ENCODE results near the gene NGLY1.

Gene NGLY1

GRCh38 chr3:25782938-25783660 is at the start of gene NGLY1:
Gene NGLY1 (minus strand): TSS chr3:25783443. CDS start chr3:25783390, 53 bp downstream.
- peak; percentile 73 to 76 for DNase-seq (ENCODE audit: low read depth in 1 of 2, low spot score in 1 of 2)

DNA sequence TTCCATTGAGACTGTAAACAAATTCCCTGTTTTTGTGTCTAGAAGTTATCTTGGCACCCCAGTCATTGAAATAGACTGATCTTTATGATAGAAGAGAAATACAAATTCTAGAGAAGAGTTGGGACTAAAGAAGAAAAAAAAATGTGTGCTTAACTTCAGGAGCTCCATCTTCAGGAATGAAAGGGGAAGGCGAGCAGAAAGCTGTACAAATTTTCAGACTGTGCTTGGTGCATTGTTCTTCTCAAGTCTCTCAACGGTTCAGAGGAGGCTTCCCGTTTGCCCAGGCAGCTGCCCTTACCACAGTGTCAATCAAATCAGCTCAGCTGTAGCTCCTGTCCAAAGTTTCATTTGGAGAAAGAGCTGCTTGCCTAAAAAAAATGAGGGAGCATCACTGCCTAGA is 48.3 kb upstream of the NGLY1 start:
- no peak for DNase-seq (ENCODE audit: low read depth in 1 of 2, low spot score in 1 of 2)

DNA sequence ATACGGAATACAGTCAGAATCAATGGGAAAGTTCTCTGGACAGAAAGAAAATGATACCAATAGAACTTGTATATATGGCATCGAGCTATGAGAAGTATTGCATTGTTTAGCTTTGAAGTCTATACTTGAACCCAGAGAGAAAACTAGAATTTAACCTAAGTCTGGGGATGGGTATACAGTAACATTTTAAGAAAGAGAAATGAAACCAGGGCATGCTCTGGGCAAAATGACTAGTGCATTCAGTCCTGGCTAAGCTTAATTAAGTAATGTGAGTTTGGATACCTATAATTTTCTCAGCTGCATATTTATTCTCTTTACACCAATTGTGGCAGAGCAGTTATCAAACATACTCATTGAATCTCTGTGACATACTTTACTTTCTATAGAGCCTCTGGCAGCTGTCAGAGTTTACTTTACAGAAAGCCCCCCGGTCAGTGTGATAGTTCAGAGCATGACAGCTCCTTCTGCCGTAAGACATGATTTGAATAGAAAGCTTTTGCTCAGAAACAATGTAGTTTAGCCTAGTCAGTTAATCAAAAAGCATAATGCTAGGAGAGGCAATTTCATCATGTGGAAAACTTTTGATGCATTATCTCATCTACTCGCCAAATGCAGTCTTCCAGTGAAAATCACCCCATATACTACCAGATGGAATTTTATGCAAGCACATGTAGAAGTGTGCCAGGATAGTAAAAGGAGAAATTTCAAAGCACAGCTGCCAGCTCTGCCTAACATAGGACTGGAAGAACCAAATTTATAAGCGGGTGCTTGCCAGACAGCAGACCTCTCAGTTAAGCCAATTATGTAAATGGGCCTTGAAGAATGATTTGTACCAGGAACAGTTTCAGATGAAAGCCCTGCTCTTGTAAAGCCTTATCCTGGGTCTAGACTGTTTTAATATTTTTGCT is 47.4 kb upstream of the NGLY1 start:
- no peak for DNase-seq (ENCODE audit: low read depth in 1 of 2, low spot score in 1 of 2)

DNA sequence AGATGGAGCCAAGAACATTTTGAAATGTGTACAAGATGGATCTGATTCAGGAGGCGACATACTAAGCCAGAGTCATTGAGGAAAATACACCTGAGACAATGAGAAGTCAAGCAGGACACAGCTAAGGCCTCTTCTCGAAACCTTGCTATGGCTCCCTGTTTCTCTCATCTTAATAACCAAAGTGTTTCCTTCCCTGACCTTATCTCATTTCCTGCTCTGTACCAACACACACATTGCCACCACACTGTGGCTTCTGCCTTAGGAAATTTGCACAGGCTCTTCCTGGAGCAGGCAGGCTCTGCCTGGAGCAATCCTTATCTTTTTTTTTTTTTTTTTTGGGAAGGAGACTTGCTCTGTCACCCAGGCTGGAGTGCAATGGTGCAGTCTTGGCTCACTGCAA is 43.3 kb upstream of the NGLY1 start:
- DNase-seq (ENCODE audit: low read depth in 1 of 2, low spot score in 1 of 2): no peak

DNA sequence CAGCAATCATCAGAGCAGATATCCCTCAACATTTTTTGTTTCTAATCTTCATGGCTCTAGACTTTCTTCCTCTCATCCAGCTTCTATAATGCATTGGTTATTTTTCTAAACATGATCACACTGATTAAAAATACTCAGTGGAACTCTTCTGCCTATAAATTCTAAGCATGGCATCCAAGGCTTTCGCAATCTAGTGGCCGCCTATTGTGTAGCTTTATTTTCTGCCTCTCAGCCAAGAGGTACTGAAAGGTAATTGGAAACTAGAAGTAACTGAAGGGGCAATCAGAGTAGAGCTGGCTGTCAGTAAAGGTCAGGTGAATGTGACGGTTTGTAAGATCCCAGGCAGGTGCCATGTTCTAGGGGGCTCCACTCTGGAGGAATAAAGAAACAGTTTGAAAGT is 40.1 kb upstream of the NGLY1 start:
- DNase-seq (ENCODE audit: low read depth in 1 of 2, low spot score in 1 of 2): no peak

GRCh38 chr3:25821746-25822573 is 38.7 kb upstream of the NGLY1 start:
- no peak for DNase-seq (ENCODE audit: low read depth in 1 of 2, low spot score in 1 of 2)

- no peak for DNase-seq (ENCODE audit: low read depth in 1 of 2, low spot score in 1 of 2)
Observed at GRCh38 chr3:25820816-25821486, 37.7 kb upstream of the NGLY1 start.

- no peak for DNase-seq (ENCODE audit: low read depth in 1 of 2, low spot score in 1 of 2)
Observed at GRCh38 chr3:25820366-25820765, 37.1 kb upstream of the NGLY1 start.

- no peak for DNase-seq (ENCODE audit: low read depth in 1 of 2, low spot score in 1 of 2)
Observed at GRCh38 chr3:25818335-25818734, 35.1 kb upstream of the NGLY1 start.

GRCh38 chr3:25817638-25818037 is 34.4 kb upstream of the NGLY1 start:
- DNase-seq (ENCODE audit: low read depth in 1 of 2, low spot score in 1 of 2): no peak

GRCh38 chr3:25817107-25817506 is 33.9 kb upstream of the NGLY1 start:
- DNase-seq (ENCODE audit: low read depth in 1 of 2, low spot score in 1 of 2): no peak

DNA sequence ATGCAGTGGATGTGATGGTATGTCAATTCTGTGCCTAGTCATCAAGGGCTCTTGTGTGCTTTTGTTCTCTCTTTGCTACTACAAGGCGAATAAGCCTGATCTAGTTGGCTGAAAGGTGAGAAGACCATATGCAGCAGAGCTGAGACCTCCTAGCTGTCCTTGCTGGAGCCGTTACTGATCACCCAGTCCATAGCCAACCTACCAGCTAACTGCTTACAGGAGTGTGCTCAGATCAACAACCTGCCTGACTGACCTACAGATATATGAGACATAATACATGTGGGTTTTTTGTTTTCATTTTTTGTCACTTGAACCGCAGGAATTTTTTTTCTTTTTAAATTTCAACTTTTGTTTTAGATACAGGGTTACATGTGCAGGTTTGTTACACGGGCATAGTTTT is 29.4 kb upstream of the NGLY1 start:
- DNase-seq (ENCODE audit: low read depth in 1 of 2, low spot score in 1 of 2): no peak

- DNase-seq (ENCODE audit: low read depth in 1 of 2, low spot score in 1 of 2): no peak
Observed at GRCh38 chr3:25804676-25805075, 21.4 kb upstream of the NGLY1 start.

GRCh38 chr3:25803833-25804232 is 20.6 kb upstream of the NGLY1 start:
- DNase-seq (ENCODE audit: low read depth in 1 of 2, low spot score in 1 of 2): no peak

DNA sequence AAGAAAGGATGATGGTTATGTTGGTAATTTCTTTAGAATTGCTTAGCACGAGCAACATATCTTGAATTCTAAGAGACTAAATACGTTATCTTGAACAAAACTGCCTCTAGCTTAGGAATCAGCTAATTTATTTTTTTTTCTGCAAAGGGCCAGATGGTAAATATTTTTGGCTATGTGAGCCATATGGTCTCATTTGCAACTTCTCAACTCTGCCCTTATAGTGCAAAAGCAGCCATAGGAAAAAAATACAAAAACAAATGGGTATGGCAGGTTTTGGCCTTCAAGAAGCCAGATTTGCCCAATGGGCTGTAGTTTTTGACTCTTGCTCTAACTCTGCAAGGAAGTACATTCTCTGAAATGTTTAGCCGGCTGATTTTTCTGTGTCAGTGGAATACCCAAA is 18.5 kb upstream of the NGLY1 start:
- DNase-seq (ENCODE audit: low read depth in 1 of 2, low spot score in 1 of 2): no peak

DNA sequence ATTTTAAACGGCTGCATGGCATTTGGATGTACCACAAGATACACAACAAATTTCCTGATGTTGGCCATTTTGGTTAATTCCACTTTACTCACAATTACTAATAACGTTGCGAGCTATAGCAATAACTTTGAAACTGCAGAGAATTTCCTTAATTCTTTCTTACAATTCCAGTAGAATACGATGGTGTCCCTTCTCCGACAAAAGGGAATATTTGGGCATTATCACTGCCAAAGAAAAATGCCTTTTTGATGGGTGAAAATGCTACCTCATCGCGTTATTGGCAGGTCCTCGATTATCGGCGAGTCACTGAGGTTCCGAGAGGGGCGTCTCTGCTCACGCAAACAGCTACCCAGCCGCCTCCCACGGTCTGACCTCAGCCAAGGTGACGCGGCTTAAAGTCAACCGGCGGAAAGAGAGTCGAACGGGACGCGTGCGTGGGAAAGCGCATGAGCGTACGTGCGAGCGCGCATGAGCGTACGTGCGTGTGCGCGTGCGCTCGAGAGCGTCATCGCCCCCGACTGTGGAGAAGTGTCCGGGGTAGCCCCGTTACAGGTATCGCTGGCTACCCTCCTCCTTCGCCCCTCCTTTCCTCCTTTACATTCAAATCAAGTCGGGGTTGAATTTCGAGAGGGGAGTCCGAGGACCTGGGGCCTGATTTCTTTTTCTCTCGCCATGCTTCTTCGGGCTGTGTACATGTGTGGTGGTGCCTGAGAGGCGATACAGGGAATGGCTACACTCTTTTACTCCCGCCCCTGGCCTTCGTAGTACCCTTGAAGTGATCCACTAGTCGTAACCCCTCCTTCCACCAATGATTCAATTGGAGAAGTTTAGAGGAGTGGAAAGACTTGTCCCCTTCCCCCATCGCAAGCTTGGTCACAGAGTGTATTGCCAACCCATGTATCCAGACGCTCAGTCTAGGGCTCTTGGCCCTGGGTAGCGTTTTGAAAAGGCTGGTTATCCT is 6.6 kb upstream of the NGLY1 start, which contains the start of gene OXSM:
OXSM (plus strand) TSS at position 495 of the 961 bp plus-strand sequence. CDS start 931 bp downstream, outside the sequence.
- peak; percentile 80 to 94 for DNase-seq (ENCODE audit: low read depth in 1 of 2, low spot score in 1 of 2)

GRCh38 chr3:25789209-25789595 is 6.0 kb upstream of the NGLY1 start:
- DNase-seq (ENCODE audit: low read depth in 1 of 2, low spot score in 1 of 2): no peak

- DNase-seq (ENCODE audit: low read depth in 1 of 2, low spot score in 1 of 2): no peak
Observed at GRCh38 chr3:25787689-25788088, 4.4 kb upstream of the NGLY1 start.

GRCh38 chr3:25785826-25786225 is 2.6 kb upstream of the NGLY1 start:
- DNase-seq (ENCODE audit: low read depth in 1 of 2, low spot score in 1 of 2): no peak

DNA sequence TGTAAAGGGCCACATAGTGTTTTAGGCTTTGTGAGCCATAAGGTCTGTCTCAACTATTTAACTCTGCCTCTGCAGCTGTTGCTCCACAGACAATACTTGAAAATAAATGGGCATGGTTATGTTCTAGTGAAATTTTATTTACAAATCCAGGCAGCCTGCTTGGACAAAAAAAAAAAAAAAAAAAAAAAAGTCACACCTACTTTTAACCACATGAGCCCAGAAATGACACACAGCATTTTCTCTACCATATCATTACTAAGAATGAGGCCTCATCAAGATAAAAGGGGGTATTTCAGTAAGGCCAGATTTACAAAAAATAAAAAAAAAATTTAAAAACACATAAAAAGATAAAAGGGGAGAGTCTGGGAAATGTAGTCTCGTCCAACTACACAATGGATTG is 1.7 kb upstream of the NGLY1 start:
- no peak for DNase-seq (ENCODE audit: low read depth in 1 of 2, low spot score in 1 of 2)
